CD4-positive, alpha-beta T cell treated with Interleukin-2 at 100 ng/mL for 4 hours (primary cell): ENCODE data around the gene ASTN2.

ENCODE experiments used
- DNase-seq: peaks from one replicate; pipeline ENCODE4 v3.0.0-alpha.2; 2020; ENCODE audit warnings: low spot score

Gene ASTN2

GRCh38 chr9:116815835-116816234 lies 599.0 kb downstream of the ASTN2 start:
- DNase-seq, result no peak

- no peak for DNase-seq
Observed at GRCh38 chr9:116813031-116813300, 601.9 kb downstream of the ASTN2 start.

GRCh38 chr9:116812231-116813030 lies 602.4 kb downstream of the ASTN2 start:
- DNase-seq, result no peak

DNA sequence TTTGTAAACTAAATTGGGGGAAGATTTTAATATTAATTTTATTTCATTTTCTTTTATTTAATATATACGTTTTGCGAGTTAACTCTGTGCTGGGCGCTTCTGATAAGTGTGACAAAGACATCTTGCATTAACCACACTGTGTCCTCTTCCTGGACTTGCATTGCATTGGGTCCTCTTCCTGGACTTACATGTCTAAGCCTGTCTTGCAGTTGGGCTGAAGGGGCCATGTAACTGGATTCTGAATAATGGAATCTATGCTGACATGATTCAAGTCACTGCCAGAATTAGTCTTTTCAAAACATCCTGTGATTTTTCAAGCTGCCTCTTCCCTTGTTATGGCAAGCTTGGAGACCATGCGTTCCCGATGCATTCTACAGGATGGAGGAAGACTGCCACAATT lies 605.2 kb downstream of the ASTN2 start:
- DNase-seq, result no peak

- no peak for DNase-seq
Observed at GRCh38 chr9:116806075-116806474, 608.8 kb downstream of the ASTN2 start.

DNA sequence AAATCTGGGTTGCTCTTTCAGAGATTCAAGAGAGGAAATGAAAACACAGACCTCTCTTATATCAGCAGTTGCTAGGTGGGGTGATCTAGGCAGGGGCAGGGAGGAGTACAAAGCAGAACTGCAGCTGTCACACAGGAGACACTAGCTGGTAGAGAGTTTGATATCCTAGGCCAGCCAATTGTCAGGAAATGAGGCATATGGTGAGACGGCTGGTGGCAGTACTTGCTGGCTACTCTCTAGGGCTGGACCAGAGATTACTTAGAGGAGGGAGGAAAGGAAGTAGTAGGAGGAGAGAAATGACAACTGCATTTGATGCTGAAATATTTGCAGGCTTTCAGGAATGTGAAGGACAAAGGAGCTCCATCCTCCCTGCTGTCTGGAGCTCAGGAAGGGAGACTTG lies 614.0 kb downstream of the ASTN2 start:
- DNase-seq, result no peak

- DNase-seq, result no peak
Observed at GRCh38 chr9:116800074-116800473, 614.8 kb downstream of the ASTN2 start.

GRCh38 chr9:116798521-116798920 lies 616.3 kb downstream of the ASTN2 start:
- no peak for DNase-seq

- no peak for DNase-seq
Observed at GRCh38 chr9:116797276-116797675, 617.6 kb downstream of the ASTN2 start.

DNA sequence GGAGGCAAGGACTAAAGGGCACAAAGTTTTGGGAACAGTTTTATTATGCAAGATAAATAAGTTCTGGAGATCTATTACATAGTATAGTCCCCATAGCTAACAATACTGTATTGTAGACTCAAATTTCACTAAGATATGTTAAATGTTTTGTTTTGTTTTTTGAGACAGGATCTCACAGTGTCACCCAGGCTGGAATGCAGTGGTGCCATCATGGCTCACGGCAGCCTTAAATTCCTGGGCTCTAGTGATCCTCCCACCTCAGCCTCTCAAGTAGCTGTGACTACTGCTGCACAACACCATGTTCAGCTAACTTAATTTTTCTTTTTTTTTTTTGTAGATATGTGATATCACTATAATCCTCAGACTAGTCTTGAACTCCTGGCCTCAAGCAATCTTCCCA lies 618.2 kb downstream of the ASTN2 start:
- DNase-seq, result no peak

GRCh38 chr9:116795821-116796220 lies 619.0 kb downstream of the ASTN2 start:
- DNase-seq, result no peak

- DNase-seq, result no peak
Observed at GRCh38 chr9:116792271-116792670, 622.6 kb downstream of the ASTN2 start.

DNA sequence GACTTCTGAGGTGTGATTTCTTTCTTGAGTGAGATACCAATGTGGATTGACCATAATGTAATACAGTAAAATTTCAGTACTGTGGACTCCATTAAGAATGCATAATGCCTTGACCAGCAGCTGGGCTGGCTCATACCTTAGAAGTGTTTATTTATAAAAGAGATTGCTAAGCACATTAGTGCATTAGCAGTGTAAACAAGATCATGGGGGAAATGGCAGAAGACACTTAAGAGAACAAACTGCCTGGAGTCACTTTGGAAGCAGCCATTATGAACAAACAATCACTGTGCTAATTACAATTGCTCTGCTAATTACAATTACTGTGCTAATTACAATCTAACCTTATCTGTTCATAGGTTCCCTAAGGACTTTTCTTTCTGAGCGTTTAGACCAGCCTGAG lies 623.5 kb downstream of the ASTN2 start:
- no peak for DNase-seq

GRCh38 chr9:116789081-116789480 lies 625.8 kb downstream of the ASTN2 start:
- DNase-seq, result no peak

DNA sequence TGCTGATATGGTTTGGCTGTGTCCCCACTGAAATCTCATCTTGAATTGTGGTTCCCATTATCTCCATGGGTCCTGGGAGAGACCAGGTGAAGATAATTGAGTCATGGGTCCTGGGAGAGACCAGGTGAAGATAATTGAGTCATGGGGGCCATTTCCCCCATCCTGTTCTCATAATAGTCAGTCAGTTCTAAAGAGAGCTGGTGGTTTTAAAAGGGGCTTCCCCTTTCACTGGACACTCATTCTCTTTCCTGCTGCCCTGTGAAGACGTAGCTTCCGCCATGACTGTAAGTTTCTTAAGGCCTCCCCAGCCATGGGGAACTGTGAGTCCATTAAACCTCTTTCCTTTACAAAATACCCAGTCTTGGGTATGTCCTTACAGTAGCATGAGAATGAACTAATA lies 628.1 kb downstream of the ASTN2 start:
- DNase-seq, result no peak

GRCh38 chr9:116777116-116777515 lies 637.7 kb downstream of the ASTN2 start:
- no peak for DNase-seq

DNA sequence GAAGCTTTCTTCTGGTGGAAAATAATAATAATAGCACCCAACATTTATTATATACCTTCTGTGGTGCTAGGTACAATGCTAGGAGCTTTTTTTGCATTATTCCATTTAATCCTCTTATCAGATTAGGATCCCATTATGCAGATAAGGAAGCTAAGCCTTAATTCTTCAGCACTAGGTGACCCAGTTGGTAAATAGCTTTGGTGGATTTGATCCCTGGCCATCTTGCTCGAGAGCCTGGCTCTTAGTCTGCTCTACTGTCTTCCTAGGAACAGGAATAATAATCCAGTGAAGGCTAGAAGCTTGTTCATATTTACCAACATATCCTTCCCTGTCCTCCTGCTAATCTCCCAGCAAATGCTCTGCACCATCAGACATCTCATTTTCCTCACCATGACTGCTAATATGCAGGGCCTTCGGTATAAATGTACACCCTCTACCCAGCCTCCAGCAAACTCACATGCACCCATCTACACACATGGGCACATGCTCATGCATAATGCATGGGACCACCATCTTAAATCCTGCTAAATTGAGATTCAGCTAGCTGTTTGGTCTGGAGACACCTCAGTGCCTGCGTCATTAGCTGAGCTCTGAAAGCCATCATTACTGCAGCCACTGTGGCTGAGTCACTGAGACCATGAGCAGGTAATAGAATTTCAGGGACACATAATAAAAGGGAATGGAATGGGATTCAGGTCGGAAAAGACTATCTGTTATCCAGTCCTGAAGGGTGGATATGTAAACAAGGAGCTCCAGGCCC lies 640.3 kb downstream of the ASTN2 start:
- no peak for DNase-seq

- no peak for DNase-seq
Observed at GRCh38 chr9:116767219-116767618, 647.6 kb downstream of the ASTN2 start.

DNA sequence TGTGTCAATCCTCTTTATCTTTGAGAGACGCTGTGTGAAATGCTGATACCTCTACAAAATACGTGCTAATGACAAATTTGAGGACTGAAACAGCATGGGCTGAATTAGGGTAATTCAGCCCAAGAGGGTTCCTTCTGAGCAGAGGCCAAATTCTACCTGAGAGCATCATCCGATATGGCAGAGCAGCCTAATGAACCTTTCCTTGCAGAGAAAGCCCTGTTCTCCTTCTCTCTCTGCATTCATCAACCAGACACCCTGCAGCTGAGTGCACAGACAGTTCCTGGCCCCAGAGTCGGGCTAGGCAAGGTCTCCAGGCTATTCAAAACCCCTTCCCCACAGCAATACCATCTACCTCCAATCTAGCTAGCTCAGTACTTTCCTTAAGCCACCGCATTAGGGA lies 649.8 kb downstream of the ASTN2 start:
- DNase-seq, result no peak

- no peak for DNase-seq
Observed at GRCh38 chr9:116763770-116764169, 651.1 kb downstream of the ASTN2 start.

DNA sequence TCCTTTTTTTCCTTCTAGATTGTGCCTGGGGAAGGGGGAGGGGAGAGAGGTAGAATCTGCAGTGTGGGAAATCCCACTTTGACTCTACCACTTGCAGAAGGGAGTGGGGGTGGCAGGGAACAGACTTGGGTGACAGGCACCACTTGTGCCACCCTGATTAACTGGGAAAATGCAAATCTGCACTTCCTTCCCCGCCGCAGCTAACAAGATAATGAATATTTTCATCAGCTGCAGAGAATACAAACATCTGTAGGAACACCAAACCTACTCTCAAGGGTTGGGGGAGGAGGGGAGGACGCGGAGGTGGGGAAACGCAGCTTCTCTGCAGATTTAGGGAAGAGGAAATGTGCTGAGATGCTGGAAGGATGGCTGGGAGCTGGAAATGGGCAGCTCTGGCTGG lies 654.2 kb downstream of the ASTN2 start:
- DNase-seq, result no peak

DNA sequence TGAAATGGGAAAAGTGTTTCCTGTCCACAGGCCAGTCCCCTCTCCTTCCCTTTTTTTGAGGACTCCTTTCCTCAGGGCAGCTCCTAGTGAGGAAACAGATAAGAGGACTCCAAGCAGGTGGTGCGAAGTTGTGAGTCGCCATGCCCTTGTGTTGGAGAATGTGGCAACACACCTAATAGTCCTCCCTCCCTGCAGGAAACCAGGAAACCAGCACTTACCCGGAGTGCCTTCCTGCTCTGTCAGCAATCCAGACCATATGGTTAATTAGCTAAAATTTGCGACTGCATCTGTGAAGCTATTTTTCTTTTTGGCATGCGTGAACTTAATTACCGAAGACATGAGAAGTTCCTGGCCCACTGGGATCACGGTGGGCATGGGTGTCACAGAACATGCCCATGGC lies 657.8 kb downstream of the ASTN2 start:
- no peak for DNase-seq

- DNase-seq, result no peak
Observed at GRCh38 chr9:116753389-116753788, 661.5 kb downstream of the ASTN2 start.

DNA sequence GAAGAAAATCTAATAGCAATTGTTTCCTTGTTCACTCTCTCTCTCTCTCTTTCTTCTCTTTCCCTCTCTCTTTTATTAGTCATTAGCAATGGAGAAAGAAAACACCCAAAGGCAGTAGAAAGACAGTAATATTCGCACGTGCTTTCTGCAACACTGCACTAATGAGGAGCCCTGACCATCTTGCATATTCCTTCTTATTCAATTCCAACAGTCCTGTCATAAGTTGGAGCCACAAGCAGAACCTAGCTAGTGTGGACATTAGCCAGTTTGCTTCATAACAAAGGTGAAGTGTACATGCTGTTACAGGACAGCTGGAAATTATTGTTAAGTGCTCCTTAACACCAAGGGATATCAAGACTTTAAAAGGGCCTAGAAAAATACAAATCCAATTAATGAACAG lies 664.3 kb downstream of the ASTN2 start:
- no peak for DNase-seq
